Natural killer cell (primary cell): ENCODE measurements around the gene FAIM2. TPM values are rescaled to one million over a fixed set of nuclear protein-coding genes. Genes with fewer than 3 reads are reported as not detected.
"Not testable (repeated sequence)": the region's sequence is repeated elsewhere in the genome, so short reads cannot be mapped to it uniquely, and the experiment has no call there.

ENCODE experiments used
- ATAC-seq, 3 donors: fragments of 150-1000 bp in 2 of 3; fragments of 200-7000 bp in 1 of 3; cut with Tn5 transposase; 1 replicate in 1 of 3; 2 replicates in 2 of 3; pipeline ENCODE4 v1.10.0; 2021; ENCODE audit warnings: mild to moderate bottlenecking in 2 of 3, moderate library complexity in 2 of 3
- DNase-seq, 2 donors: peaks; one replicate each; pipeline versions ENCODE4 v3.0.0 to v3.0.0-alpha.2; 2013 to 2021; ENCODE audit warnings: mixed read lengths in 1 of 2
- H3K27ac ChIP-seq: one replicate; pipeline ENCODE4 v1.5.1; 2013; ENCODE audit warnings: mild to moderate bottlenecking, low read length
- H3K27me3 ChIP-seq: one replicate; pipeline ENCODE4 v1.6.1; 2013; ENCODE audit warnings: low read length; ENCODE audit not compliant: control insufficient read depth, insufficient read depth
- H3K36me3 ChIP-seq: one replicate; pipeline ENCODE4 v1.6.1; 2013; ENCODE audit warnings: low read length; ENCODE audit not compliant: control insufficient read depth, insufficient read depth
- H3K4me1 ChIP-seq: one replicate; pipeline ENCODE4 v1.6.1; 2013; ENCODE audit warnings: low read length; ENCODE audit not compliant: control insufficient read depth, insufficient read depth
- H3K4me3 ChIP-seq: one replicate; pipeline ENCODE4 v1.5.1; 2013; ENCODE audit warnings: low read length
- H3K9me3 ChIP-seq: one replicate; pipeline ENCODE4 v1.6.1; 2013; ENCODE audit warnings: low read length; ENCODE audit not compliant: control insufficient read depth, insufficient read depth
- H3K27ac Mint-ChIP-seq, 2 donors: one replicate each; pipeline ENCODE4 v1.8.0; 2022; ENCODE audit warnings: mild to moderate bottlenecking in 2 of 2, mixed read lengths in 2 of 2, moderate library complexity in 1 of 2
- H3K27me3 Mint-ChIP-seq, 2 donors: one replicate each; pipeline ENCODE4 v1.8.0; 2022; ENCODE audit warnings: low read depth in 2 of 2, mixed read lengths in 2 of 2
- H3K36me3 Mint-ChIP-seq: one replicate; pipeline ENCODE4 v1.8.0; 2022; ENCODE audit warnings: mixed read lengths
- H3K4me1 Mint-ChIP-seq, 2 donors: one replicate each; pipeline ENCODE4 v1.8.0; 2022; ENCODE audit warnings: mixed read lengths in 2 of 2
- H3K4me3 Mint-ChIP-seq: one replicate; pipeline ENCODE4 v1.8.0; 2022; ENCODE audit warnings: mild to moderate bottlenecking, moderate library complexity, mixed read lengths
- H3K9me3 Mint-ChIP-seq, 2 donors: one replicate each; pipeline ENCODE4 v1.8.0; 2022; ENCODE audit warnings: mixed read lengths in 2 of 2
- CTCF ChIP-seq: fragments of 200-600 bp; IDR thresholded peaks from one replicate; pipeline ENCODE4 v1.8.0; 2022; ENCODE audit warnings: antibody characterized with exemption
- WGBS: methylation state at CpG from one replicate; pipeline ENCODE4 v1.1.7; 2013; ENCODE audit warnings: missing lambda C conversion rate; ENCODE audit not compliant: insufficient coverage; 5-methylcytosine and 5-hydroxymethylcytosine counted together
- intact Hi-C: fragments of 100-400 bp; cut with micrococcal nuclease; formaldehyde crosslinking; loops from one replicate; pipeline ENCODE4 v1.14.2; 2022
- total RNA-seq, 4 donors: library from RNA; stranded (reverse); fragments of 120-200 nt in 1 of 4; gene quantifications; one replicate each; pipeline versions ENCODE4 v1.2.3 to v1.2.4, GENCODE V29; 2013 to 2022

The FAIM2 gene
- total RNA-seq, 3 donors from 2014 or later (not counting 1 experiment from before 2014, with no cell fraction given) = 0.09 to 0.57 TPM; not detected in 1

GRCh38 chr12:49872381-49872780, 31.3 kb downstream of the FAIM2 start:
- no peaks in the 10 kb centered on the region for H3K9me3 ChIP-seq
- Mint-ChIP-seq H3K4me1 (peaks cover 0 to 5% of the 10 kb centered on the region in 2 donors), H3K4me3 (no peak overlapping the region), H3K36me3 (no peaks in the 10 kb centered on the region), H3K9me3 (no peaks in the 10 kb centered on the region), H3K27me3 (peaks cover 0 to 4% of the 10 kb centered on the region in 2 donors), H3K27ac (no peak overlapping the region)
- 88% methylated on average over 5 of the region's 5 CpGs for WGBS
- intact Hi-C loops = no loop called here
- ATAC-seq (no peak), DNase-seq (no peak)
- no peak for TF ChIP-seq CTCF
- no peak overlapping the region for H3K27ac ChIP-seq
- H3K4me3 ChIP-seq = no peak overlapping the region
- no peaks in the 10 kb centered on the region for H3K4me1 ChIP-seq
- H3K36me3 ChIP-seq = no peaks in the 10 kb centered on the region
- no peaks in the 10 kb centered on the region for H3K27me3 ChIP-seq

DNA sequence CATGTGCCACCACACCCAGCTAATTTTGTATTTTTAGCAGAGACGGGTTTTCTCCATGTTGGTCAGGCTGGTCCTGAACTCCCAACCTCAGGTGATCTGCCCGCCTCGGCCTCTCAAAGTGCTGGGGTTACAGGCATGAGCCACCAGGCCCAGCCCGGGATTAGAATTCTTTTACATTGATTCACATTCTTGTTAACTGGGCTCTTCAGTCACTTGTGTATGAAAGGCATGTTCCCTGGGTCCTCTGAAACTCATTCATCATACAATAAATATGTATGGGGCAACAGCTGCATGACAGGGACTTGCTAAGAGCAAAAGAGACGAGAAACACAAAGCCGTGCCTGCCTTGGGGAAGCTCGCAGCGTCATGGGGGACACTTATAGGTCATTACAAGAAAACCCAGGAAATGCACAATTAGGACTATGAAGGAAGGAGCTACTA, 31.9 kb downstream of the FAIM2 start:
- H3K4me1 Mint-ChIP-seq, H3K27ac Mint-ChIP-seq, H3K9me3 ChIP-seq, H3K36me3 Mint-ChIP-seq, H3K4me3 Mint-ChIP-seq, H3K9me3 Mint-ChIP-seq, H3K27me3 ChIP-seq, DNase-seq, intact Hi-C loops, H3K4me1 ChIP-seq, H3K36me3 ChIP-seq, H3K27me3 Mint-ChIP-seq, ATAC-seq, H3K4me3 ChIP-seq, H3K27ac ChIP-seq: not testable (repeated sequence)
- WGBS = 95% methylated on average over 8 of the region's 8 CpGs

DNA sequence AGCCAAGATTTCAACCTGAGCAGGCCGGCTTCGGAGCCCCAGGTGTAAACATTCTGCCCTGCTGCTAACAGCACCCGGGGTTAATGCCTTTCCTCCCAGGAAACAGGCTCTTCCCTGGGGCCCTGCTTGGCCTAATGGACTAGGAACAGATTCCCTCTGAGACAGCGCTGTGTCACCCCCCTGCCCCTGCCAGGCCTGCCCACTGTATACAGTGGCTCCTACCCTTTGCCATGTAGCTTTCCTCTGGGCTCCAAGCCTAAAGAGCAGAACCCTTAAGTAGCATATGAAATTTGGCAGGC, 32.5 kb downstream of the FAIM2 start:
- intact Hi-C loops = no loop called here
- Mint-ChIP-seq H3K4me1 (peaks cover 0 to 5% of the 10 kb centered on the region in 2 donors), H3K4me3 (no peak overlapping the region), H3K9me3 (no peaks in the 10 kb centered on the region), H3K27ac (no peak overlapping the region), H3K27me3 (peaks cover 0 to 4% of the 10 kb centered on the region in 2 donors), H3K36me3 (no peaks in the 10 kb centered on the region)
- no peaks in the 10 kb centered on the region for H3K4me1 ChIP-seq
- DNase-seq (no peak), ATAC-seq (no peak)
- H3K36me3 ChIP-seq = no peaks in the 10 kb centered on the region
- H3K4me3 ChIP-seq = no peak overlapping the region
- H3K27me3 ChIP-seq = no peaks in the 10 kb centered on the region
- H3K27ac ChIP-seq = no peak overlapping the region
- TF ChIP-seq CTCF = no peak
- no peaks in the 10 kb centered on the region for H3K9me3 ChIP-seq
- 93% methylated on average over 4 of the region's 4 CpGs for WGBS

DNA sequence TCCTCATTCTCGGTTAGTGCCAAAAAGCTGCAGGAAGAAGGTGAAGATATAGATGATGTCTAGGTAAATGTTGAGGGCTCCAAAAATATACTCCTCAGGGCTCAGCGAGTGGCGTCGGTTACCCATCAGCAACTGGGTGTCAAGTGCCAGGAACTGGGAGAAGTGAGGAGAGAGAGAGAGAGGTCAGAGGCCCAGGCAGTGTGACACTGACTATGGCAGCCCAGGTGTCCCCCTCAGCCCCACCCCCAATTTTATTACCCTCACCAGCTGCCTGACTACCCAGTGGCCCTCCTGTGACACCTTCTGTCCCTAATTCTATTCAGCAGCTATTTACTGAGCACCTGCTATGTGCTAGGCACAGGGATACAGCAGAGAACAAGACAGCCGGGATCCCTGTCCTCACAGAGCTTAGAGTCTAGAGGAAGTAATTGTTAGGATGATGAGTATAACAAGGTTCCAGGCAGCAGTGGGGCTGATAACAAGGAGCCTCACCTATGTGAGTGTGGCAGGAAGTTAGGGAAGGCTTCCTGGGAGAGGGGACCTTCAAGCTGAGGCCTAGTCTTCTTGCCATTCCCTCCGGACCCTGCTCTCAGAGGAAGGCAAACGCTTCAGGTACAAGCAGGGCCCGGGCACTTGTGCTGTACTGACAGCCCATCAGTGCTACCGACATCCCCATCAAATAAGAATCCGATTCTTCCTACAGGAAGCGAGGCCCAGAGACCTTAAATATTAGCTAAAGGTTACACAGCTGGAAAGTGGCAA, 33.0 kb downstream of the FAIM2 start:
- intact Hi-C loops = no loop called here

More for the DNA sequence above, 33.0 kb downstream of the FAIM2 start:
- H3K36me3 ChIP-seq = no peaks in the 10 kb centered on the region
- no peaks in the 10 kb centered on the region for H3K9me3 ChIP-seq
- no peaks in the 10 kb centered on the region for H3K27me3 ChIP-seq
- H3K4me3 ChIP-seq = no peak overlapping the region
- peaks cover 0 to 5% of the 10 kb centered on the region in 2 donors for H3K4me1 Mint-ChIP-seq
- WGBS = 94% methylated on average over 11 of the region's 11 CpGs
- H3K4me3 Mint-ChIP-seq = no peak overlapping the region
- no peaks in the 10 kb centered on the region for H3K4me1 ChIP-seq
- H3K27ac Mint-ChIP-seq = no peak overlapping the region
- DNase-seq (no peak), ATAC-seq (no peak)
- no peak overlapping the region for H3K27ac ChIP-seq
- no peaks in the 10 kb centered on the region for H3K9me3 Mint-ChIP-seq
- H3K36me3 Mint-ChIP-seq = no peaks in the 10 kb centered on the region
- no peak for TF ChIP-seq CTCF
- H3K27me3 Mint-ChIP-seq = peaks cover 0 to 4% of the 10 kb centered on the region in 2 donors
